ENCODE data around the gene RHBDL1. TPM values are rescaled to one million over a fixed set of nuclear protein-coding genes. Genes with fewer than 3 reads are reported as not detected.

Gene RHBDL1
- total and polyA plus RNA-seq, 9 of the 15 experiments (the other 6 are each of a cell fraction or from before 2014, with no cell fraction given) = 0.03 to 5.6 (median 1.3) TPM; not detected in 1

DNA sequence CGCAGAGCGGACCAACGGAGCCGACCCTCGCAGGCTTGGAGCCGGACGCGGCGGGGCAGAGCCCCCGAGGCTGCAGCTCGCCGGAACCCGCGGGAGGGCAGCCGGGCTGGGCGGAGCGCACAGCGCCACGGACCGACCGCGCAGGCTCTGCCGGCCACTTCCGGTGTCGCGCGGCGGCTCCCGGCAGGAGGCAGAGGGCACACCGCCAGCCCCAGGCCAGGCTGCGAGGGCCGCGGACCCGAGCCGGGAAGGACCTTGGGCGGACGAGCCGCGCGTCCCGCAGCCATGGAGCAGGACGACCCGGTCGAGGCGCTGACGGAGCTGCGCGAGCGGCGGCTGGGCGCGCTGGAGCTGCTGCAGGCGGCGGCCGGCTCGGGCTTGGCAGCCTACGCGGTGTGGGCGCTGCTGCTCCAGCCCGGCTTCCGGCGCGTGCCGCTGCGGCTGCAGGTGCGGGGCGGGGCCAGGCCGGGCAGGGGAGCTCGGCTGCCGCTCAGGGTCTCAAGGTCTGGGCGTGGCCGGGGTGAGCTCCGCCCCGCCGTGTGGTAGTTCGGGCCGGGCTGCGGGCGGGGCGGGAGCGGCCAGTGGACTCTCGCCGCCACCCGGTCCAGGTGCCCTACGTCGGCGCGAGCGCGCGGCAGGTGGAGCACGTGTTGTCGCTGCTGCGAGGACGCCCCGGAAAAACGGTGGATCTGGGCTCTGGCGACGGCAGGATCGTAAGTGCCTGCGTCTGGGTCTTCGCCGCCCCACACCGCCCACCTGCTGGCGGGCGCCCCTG, 45.7 kb downstream of the RHBDL1 start, which contains the start of gene ANTKMT (continued):
- TF ChIP-seq JUND (IDR thresholded peaks at IDR 0.05; ENCODE audit: borderline replicate concordance, low read depth, low read length) (peak; percentile 4; the same call in 1 of the 2 replicates), JUND (tag; IDR thresholded peaks at IDR 0.05; ENCODE audit: borderline replicate concordance, low read depth, low read length) (no peak; the same call in 2 of the 3 replicates), STAT5B (CRISPR knock-in tag; IDR thresholded peaks at IDR 0.05) (no peak), MYC (IDR thresholded peaks at IDR 0.05; ENCODE audit: low read depth, low read length) (peak; percentile 82), MYC (CRISPR knock-in tag; IDR thresholded peaks at IDR 0.05; ENCODE audit: borderline replicate concordance, low read depth) (no peak), ZNF274 (IDR thresholded peaks at IDR 0.05; ENCODE audit: borderline replicate concordance, low read depth, low read length) (no peak), KLF1 (tag; IDR thresholded peaks at IDR 0.05) (peak; percentile 88), HDGF (IDR thresholded peaks at IDR 0.05) (no peak), PML (IDR thresholded peaks at IDR 0.05; ENCODE audit: low read length) (no peak; the same call in 1 of the 2 replicates), BDP1 (IDR thresholded peaks at IDR 0.05; ENCODE audit: insufficient read depth, insufficient read length) (no peak), NCOA1 (IDR thresholded peaks at IDR 0.05; ENCODE audit: low read depth) (no peak; the same call in 1 of the 2 replicates), TOE1 (IDR thresholded peaks at IDR 0.05; ENCODE audit: borderline replicate concordance) (no peak), TOE1 (CRISPR knock-in tag; IDR thresholded peaks at IDR 0.05; ENCODE audit: borderline replicate concordance, low read depth) (peak; percentile 96; the same call in 1 of the 2 replicates), BCL6 (CRISPR knock-in tag; IDR thresholded peaks at IDR 0.05) (no peak), NR2C2 (CRISPR knock-in tag; IDR thresholded peaks at IDR 0.05) (peak; percentile 80; the same call in 1 of the 2 replicates), NR2C2 (tag; IDR thresholded peaks at IDR 0.05) (peak; percentile 89), NFATC3 (IDR thresholded peaks at IDR 0.05) (no peak), PCBP2 (IDR thresholded peaks at IDR 0.05; ENCODE audit: low read depth, low read length, poor library complexity, severe bottlenecking) (no peak), TBL1XR1 (IDR thresholded peaks at IDR 0.05; ENCODE audit: low read length in 2 of 2) (no peak; a peak in 1 of 4 replicates), ZNF23 (CRISPR knock-in tag; IDR thresholded peaks at IDR 0.05) (no peak), RNF2 (IDR thresholded peaks at IDR 0.05) (no peak), RFX1 (IDR thresholded peaks at IDR 0.05) (no peak), CCNT2 (IDR thresholded peaks at IDR 0.05; ENCODE audit: borderline replicate concordance, extremely low read depth, insufficient read length, low read depth, low read length) (peak; percentile 88), FOSL1 (tag; conservative IDR thresholded peaks at IDR 0.05) (peak; percentile 38; the same call in 1 of the 2 replicates), MEIS2 (IDR thresholded peaks at IDR 0.05; ENCODE audit: partially characterized antibody) (no peak)
- TF ChIP-seq, protein P1, sequence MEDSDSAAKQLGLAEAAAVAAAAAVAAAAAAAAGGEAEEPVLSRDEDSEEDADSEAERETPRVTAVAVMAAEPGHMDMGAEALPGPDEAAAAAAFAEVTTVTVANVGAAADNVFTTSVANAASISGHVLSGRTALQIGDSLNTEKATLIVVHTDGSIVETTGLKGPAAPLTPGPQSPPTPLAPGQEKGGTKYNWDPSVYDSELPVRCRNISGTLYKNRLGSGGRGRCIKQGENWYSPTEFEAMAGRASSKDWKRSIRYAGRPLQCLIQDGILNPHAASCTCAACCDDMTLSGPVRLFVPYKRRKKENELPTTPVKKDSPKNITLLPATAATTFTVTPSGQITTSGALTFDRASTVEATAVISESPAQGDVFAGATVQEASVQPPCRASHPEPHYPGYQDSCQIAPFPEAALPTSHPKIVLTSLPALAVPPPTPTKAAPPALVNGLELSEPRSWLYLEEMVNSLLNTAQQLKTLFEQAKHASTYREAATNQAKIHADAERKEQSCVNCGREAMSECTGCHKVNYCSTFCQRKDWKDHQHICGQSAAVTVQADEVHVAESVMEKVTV (CRISPR knock-in tag; IDR thresholded peaks at IDR 0.05) = no peak
- TF ChIP-seq, protein P2, sequence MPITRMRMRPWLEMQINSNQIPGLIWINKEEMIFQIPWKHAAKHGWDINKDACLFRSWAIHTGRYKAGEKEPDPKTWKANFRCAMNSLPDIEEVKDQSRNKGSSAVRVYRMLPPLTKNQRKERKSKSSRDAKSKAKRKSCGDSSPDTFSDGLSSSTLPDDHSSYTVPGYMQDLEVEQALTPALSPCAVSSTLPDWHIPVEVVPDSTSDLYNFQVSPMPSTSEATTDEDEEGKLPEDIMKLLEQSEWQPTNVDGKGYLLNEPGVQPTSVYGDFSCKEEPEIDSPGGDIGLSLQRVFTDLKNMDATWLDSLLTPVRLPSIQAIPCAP (CRISPR knock-in tag; IDR thresholded peaks at IDR 0.05; ENCODE audit: borderline replicate concordance) = no peak
- TF ChIP-seq, protein P3, sequence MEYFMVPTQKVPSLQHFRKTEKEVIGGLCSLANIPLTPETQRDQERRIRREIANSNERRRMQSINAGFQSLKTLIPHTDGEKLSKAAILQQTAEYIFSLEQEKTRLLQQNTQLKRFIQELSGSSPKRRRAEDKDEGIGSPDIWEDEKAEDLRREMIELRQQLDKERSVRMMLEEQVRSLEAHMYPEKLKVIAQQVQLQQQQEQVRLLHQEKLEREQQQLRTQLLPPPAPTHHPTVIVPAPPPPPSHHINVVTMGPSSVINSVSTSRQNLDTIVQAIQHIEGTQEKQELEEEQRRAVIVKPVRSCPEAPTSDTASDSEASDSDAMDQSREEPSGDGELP (CRISPR knock-in tag; IDR thresholded peaks at IDR 0.05; ENCODE audit: borderline replicate concordance) = peak; percentile 47; the same call in 1 of the 2 replicates

Data from K562 (cell line).